ENCODE results near the gene ABHD18. TPM values are rescaled to one million over a fixed set of nuclear protein-coding genes. Genes with fewer than 3 reads are reported as not detected.
"Not testable (repeated sequence)": the region's sequence is repeated elsewhere in the genome, so short reads cannot be mapped to it uniquely, and the experiment has no call there.

Gene ABHD18
- total and polyA plus RNA-seq, 7 donors: 2.4 to 15.2 (median 7.4) TPM

- no peak for DNase-seq
- Histone ChIP-seq H3K27ac (no peak overlapping the region), H3K9me3 (no peaks in the 10 kb centered on the region), H3K4me1 (peaks cover 0 to 29% (median 12%) of the 10 kb centered on the region in 4 donors), H3K36me3 (peaks cover 0 to 6% (median 0%) of the 10 kb centered on the region in 4 donors), H3K4me3 (no peak overlapping the region), H3K27me3 (no peaks in the 10 kb centered on the region)
- WGBS, 2 donors: 80 to 91% methylated on average over 2 of the region's 2 CpGs
- TF ChIP-seq POLR2AphosphoS5 (IDR thresholded peaks at IDR 0.05): no peak
- no peak for TF ChIP-seq POLR2A (IDR thresholded peaks at IDR 0.05)
- no peak for TF ChIP-seq CTCF (IDR thresholded peaks at IDR 0.05)
- TF ChIP-seq EP300 (IDR thresholded peaks at IDR 0.05): no peak
- intact Hi-C loops (cut with DNase I): loop anchor here (10.0 kb wide), 2 partner anchors 334 to 586 kb away; partner anchors contain the start of gene INTU
Measured at GRCh38 chr4:127968586-127968985, 3.4 kb downstream of the ABHD18 start.

- peak in 2 of 4 donors; percentile 55 to 60 for TF ChIP-seq POLR2AphosphoS5 (IDR thresholded peaks at IDR 0.05)
- intact Hi-C loops (cut with DNase I); H3K4me3 ChIP-seq; H3K36me3 ChIP-seq; H3K27me3 ChIP-seq; H3K9me3 ChIP-seq; DNase-seq: not testable (repeated sequence)
- Histone ChIP-seq H3K27ac (peak overlapping the region in 3 of 4 donors; percentile 16 to 18 (median 16)), H3K4me1 (peaks cover 0 to 21% (median 4%) of the 10 kb centered on the region in 4 donors)
- WGBS, 2 donors: 85 to 92% methylated on average over 4 of the region's 4 CpGs
Measured at GRCh38 chr4:127970925-127971324, 5.7 kb downstream of the ABHD18 start.

GRCh38 chr4:127975121-127975770 is 10.0 kb downstream of the ABHD18 start:
- H3K36me3 ChIP-seq: peaks cover 0 to 6% (median 0%) of the 10 kb centered on the region in 4 donors
- intact Hi-C loops (cut with DNase I): no loop called here
- no peak overlapping the region for H3K27ac ChIP-seq
- H3K9me3 ChIP-seq: no peaks in the 10 kb centered on the region
- no peak for DNase-seq
- 94% methylated on average over 2 of the region's 2 CpGs for WGBS, 2 donors
- peaks cover 0 to 7% (median 0%) of the 10 kb centered on the region in 4 donors for H3K4me1 ChIP-seq
- TF ChIP-seq POLR2AphosphoS5 (IDR thresholded peaks at IDR 0.05): no peak
- no peak for TF ChIP-seq CTCF (IDR thresholded peaks at IDR 0.05)
- no peak for TF ChIP-seq EP300 (IDR thresholded peaks at IDR 0.05)
- TF ChIP-seq POLR2A (IDR thresholded peaks at IDR 0.05): no peak
- H3K4me3 ChIP-seq: no peak overlapping the region
- H3K27me3 ChIP-seq: no peaks in the 10 kb centered on the region

GRCh38 chr4:127978930-127979329 is 13.7 kb downstream of the ABHD18 start:
- no peak for DNase-seq
- Histone ChIP-seq H3K9me3 (no peaks in the 10 kb centered on the region), H3K27ac (no peak overlapping the region), H3K4me3 (no peak overlapping the region), H3K36me3 (no peaks in the 10 kb centered on the region), H3K4me1 (no peaks in the 10 kb centered on the region), H3K27me3 (no peaks in the 10 kb centered on the region)
- TF ChIP-seq POLR2A (IDR thresholded peaks at IDR 0.05) (no peak), EP300 (IDR thresholded peaks at IDR 0.05) (no peak), CTCF (IDR thresholded peaks at IDR 0.05) (no peak), POLR2AphosphoS5 (IDR thresholded peaks at IDR 0.05) (no peak)
- 99 to 100% methylated on average over 2 of the region's 2 CpGs for WGBS, 2 donors
- intact Hi-C loops (cut with DNase I): no loop called here

- WGBS, 2 donors: 93 to 95% methylated on average over 2 of the region's 2 CpGs
- Histone ChIP-seq H3K27ac (no peak overlapping the region), H3K27me3 (no peaks in the 10 kb centered on the region), H3K4me1 (no peaks in the 10 kb centered on the region), H3K4me3 (no peak overlapping the region), H3K36me3 (peaks cover 0 to 32% (median 0%) of the 10 kb centered on the region in 4 donors), H3K9me3 (no peaks in the 10 kb centered on the region)
- no peak for DNase-seq
- intact Hi-C loops (cut with DNase I): no loop called here
- no peak for TF ChIP-seq EP300 (IDR thresholded peaks at IDR 0.05)
- TF ChIP-seq CTCF (IDR thresholded peaks at IDR 0.05): no peak
- TF ChIP-seq POLR2A (IDR thresholded peaks at IDR 0.05): no peak
- TF ChIP-seq POLR2AphosphoS5 (IDR thresholded peaks at IDR 0.05): no peak
Measured at GRCh38 chr4:127982445-127982844, 17.2 kb downstream of the ABHD18 start.

Data from sigmoid colon (tissue), 7 donors.